Caco-2 (cell line): ENCODE data around the gene PPP1R8. TPM values are rescaled to one million over a fixed set of nuclear protein-coding genes. Genes with fewer than 3 reads are reported as not detected.

Experiments
- BruUV-seq: library from RNA; stranded (reverse); fragments of 400-500 nt; replicated peaks from 2 replicates; lab custom pipeline; 2021; lab: Mats Ljungman, UMichigan
- CTCF ChIA-PET: fragments of 300-600 bp; sonication (Branson Sonifier 250); formaldehyde crosslinking; loops from one replicate; lab custom pipeline; 2022; ENCODE audit warnings: antibody characterized with exemption; lab: Charles Lee
- POLR2A ChIA-PET: fragments of 300-600 bp; sonication (Branson Sonifier 250); formaldehyde crosslinking; loops from one replicate; lab custom pipeline; 2022; ENCODE audit warnings: antibody characterized with exemption; lab: Charles Lee
- DNase-seq, 2 experiments: peaks; one replicate each; pipeline versions ENCODE4 v3.0.0 to v3.0.0-alpha.2; 2020 to 2022
- H3K27me3 ChIP-seq: replicated peaks from 2 replicates; pipeline ENCODE4 v1.6.0; 2011; ENCODE audit warnings: low read length; ENCODE audit not compliant: control insufficient read depth, insufficient read depth
- H3K36me3 ChIP-seq: 2 replicates; pipeline ENCODE4 v1.5.1; 2011; ENCODE audit warnings: low read length; ENCODE audit not compliant: control insufficient read depth, insufficient read depth
- H3K4me1 ChIP-seq: fragments of 250-450 bp; sonication (Bioruptor Pico); 2 replicates; pipeline ENCODE4 v1.5.1; 2020; ENCODE audit warnings: mild to moderate bottlenecking
- H3K4me3 ChIP-seq: 2 replicates; pipeline ENCODE4 v1.5.1; 2011; ENCODE audit warnings: low read depth, mild to moderate bottlenecking, control low read depth, low read length
- H3K9me3 ChIP-seq: fragments of 250-450 bp; sonication (Bioruptor Pico); 2 replicates; pipeline ENCODE4 v1.5.1; 2020; ENCODE audit warnings: mild to moderate bottlenecking, moderate library complexity
- H3K27ac Mint-ChIP-seq: one replicate; pipeline ENCODE4 v1.8.0; 2022; ENCODE audit warnings: mixed read lengths; ENCODE audit not compliant: unreplicated experiment
- H3K27me3 Mint-ChIP-seq: one replicate; pipeline ENCODE4 v1.8.0; 2022; ENCODE audit warnings: mixed read lengths; ENCODE audit not compliant: insufficient read depth, unreplicated experiment
- H3K36me3 Mint-ChIP-seq: one replicate; pipeline ENCODE4 v1.8.0; 2022; ENCODE audit warnings: mild to moderate bottlenecking, mixed read lengths; ENCODE audit not compliant: insufficient read depth, unreplicated experiment
- H3K4me1 Mint-ChIP-seq: one replicate; pipeline ENCODE4 v1.8.0; 2022; ENCODE audit warnings: low read depth, mixed read lengths; ENCODE audit not compliant: unreplicated experiment
- H3K4me3 Mint-ChIP-seq: one replicate; pipeline ENCODE4 v1.8.0; 2022; ENCODE audit warnings: mild to moderate bottlenecking, moderate library complexity, mixed read lengths; ENCODE audit not compliant: unreplicated experiment
- H3K9me3 Mint-ChIP-seq: one replicate; pipeline ENCODE4 v1.8.0; 2022; ENCODE audit warnings: mixed read lengths; ENCODE audit not compliant: unreplicated experiment
- intact Hi-C: fragments of 100-400 bp; cut with micrococcal nuclease; formaldehyde crosslinking; loops from one replicate; pipeline ENCODE4 v1.10.0; 2022; ENCODE audit not compliant: unreplicated experiment
- total RNA-seq: library from RNA; stranded (reverse); gene quantifications from 2 replicates; pipeline ENCODE4 v1.2.3, GENCODE V29; 2022
- TF ChIP-seq, protein P1 (sequence below), 2 experiments: fragments of 200-600 bp in 1 of 2; IDR thresholded peaks; 1 replicate in 1 of 2; 2 replicates in 1 of 2; pipeline versions ENCODE4 v1.5.1 to v1.8.0; 2011 to 2022; ENCODE audit warnings: antibody characterized with exemption in 1 of 2, control low read depth in 1 of 2, inconsistent platforms in 1 of 2, low read depth in 1 of 2, low read length in 1 of 2, mild to moderate bottlenecking in 1 of 2, moderate library complexity in 1 of 2; ENCODE audit not compliant: insufficient read depth in 1 of 2, severe bottlenecking in 1 of 2, unreplicated experiment in 1 of 2

Gene PPP1R8
- total RNA-seq, 1 experiment from 2014 or later: 37.2 TPM

DNA sequence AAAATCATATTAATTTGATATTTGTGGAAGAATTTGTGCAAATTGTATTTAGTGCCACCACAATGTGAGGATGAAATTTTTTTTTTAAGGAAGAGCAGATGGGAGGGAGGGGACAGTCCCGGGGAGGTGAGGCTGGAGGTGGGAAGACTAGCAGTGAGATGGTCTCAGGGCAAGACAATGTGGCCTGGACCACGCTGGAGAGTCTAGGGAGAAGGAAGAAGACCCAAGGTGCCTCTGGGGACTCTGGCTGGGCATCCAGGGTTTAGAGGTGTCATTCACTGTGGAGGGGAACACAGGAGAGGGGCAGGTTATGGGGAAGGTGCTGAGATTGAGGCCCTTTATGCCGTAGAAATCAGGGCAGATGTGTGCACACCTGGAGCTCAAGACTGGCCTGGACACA is 31.4 kb downstream of the PPP1R8 start:
- Histone ChIP-seq H3K36me3 (no peaks in the 10 kb centered on the region), H3K4me1 (no peaks in the 10 kb centered on the region), H3K27me3 (no peaks in the 10 kb centered on the region), H3K9me3 (no peaks in the 10 kb centered on the region), H3K4me3 (no peak overlapping the region)
- no TSS peak for BruUV-seq
- no peak for DNase-seq
- H3K36me3 Mint-ChIP-seq: no peaks in the 10 kb centered on the region
- no peaks in the 10 kb centered on the region for H3K27me3 Mint-ChIP-seq
- TF ChIP-seq, protein P1, sequence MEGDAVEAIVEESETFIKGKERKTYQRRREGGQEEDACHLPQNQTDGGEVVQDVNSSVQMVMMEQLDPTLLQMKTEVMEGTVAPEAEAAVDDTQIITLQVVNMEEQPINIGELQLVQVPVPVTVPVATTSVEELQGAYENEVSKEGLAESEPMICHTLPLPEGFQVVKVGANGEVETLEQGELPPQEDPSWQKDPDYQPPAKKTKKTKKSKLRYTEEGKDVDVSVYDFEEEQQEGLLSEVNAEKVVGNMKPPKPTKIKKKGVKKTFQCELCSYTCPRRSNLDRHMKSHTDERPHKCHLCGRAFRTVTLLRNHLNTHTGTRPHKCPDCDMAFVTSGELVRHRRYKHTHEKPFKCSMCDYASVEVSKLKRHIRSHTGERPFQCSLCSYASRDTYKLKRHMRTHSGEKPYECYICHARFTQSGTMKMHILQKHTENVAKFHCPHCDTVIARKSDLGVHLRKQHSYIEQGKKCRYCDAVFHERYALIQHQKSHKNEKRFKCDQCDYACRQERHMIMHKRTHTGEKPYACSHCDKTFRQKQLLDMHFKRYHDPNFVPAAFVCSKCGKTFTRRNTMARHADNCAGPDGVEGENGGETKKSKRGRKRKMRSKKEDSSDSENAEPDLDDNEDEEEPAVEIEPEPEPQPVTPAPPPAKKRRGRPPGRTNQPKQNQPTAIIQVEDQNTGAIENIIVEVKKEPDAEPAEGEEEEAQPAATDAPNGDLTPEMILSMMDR (IDR thresholded peaks at IDR 0.05; ENCODE audit: insufficient read depth in 1 of 2, low read depth in 1 of 2, low read length in 1 of 2, severe bottlenecking in 1 of 2, unreplicated experiment in 1 of 2): no peak
- ChIA-PET POLR2A (no interaction called here), CTCF (no interaction called here)
- H3K27ac Mint-ChIP-seq: no peak overlapping the region
- intact Hi-C loops: no loop called here
- no peaks in the 10 kb centered on the region for H3K9me3 Mint-ChIP-seq
- peaks cover 3% of the 10 kb centered on the region for H3K4me1 Mint-ChIP-seq
- no peak overlapping the region for H3K4me3 Mint-ChIP-seq

DNA sequence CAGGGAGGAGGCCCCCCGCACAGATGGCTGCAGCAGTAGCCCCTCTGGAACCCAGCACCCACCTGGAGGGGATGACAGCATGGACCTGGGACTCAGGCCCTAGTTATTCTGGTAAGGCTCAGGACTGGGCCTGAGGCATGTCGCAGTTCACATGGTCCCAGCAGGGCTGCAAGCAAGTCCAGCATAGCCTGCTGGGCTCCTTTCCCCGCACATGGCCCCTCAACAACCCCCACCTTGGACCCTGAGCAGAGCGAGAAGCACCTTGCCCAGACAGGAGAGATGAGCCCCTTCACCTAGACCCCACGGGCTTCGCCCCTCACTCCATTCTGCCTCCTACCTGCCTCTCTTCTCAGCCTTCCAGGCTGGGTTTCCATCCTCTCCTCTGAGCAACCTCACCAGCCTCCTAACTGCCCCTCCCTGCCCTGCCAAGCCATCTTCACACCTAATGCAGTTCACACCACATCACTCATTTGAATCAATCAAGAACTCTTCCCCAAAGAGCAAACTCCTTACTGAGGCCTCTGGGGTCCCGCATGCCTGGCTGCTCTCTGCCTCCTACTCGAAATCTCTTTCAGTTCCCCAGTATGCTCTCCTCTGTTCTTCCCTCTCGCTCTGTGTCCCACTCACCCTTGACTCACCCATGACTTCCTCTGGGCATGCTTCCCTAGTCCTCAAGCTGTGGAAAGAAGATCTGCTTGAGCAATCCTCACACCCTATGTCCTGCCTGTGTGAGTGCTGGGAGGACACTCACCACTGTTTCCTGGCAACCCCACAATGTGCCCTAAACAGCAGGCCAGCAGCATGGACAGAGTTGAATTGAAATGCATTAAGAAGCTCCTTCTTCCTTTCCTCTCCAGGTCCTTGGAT is 32.3 kb downstream of the PPP1R8 start:
- DNase-seq: no peak
- Mint-ChIP-seq H3K36me3 (no peaks in the 10 kb centered on the region), H3K4me3 (no peak overlapping the region), H3K9me3 (no peaks in the 10 kb centered on the region), H3K4me1 (peaks cover 6% of the 10 kb centered on the region), H3K27me3 (no peaks in the 10 kb centered on the region), H3K27ac (no peak overlapping the region)
- Histone ChIP-seq H3K9me3 (no peaks in the 10 kb centered on the region), H3K27me3 (no peaks in the 10 kb centered on the region), H3K4me1 (no peaks in the 10 kb centered on the region), H3K36me3 (no peaks in the 10 kb centered on the region), H3K4me3 (no peak overlapping the region)
- no TSS peak for BruUV-seq
- TF ChIP-seq, protein P1 (IDR thresholded peaks at IDR 0.05; ENCODE audit: insufficient read depth in 1 of 2, low read depth in 1 of 2, low read length in 1 of 2, severe bottlenecking in 1 of 2, unreplicated experiment in 1 of 2): no peak
- ChIA-PET POLR2A (no interaction called here), CTCF (no interaction called here)
- intact Hi-C loops: no loop called here

GRCh38 chr1:27863538-27863915 is 32.9 kb downstream of the PPP1R8 start:
- DNase-seq: no peak
- Histone ChIP-seq H3K4me1 (no peaks in the 10 kb centered on the region), H3K36me3 (no peaks in the 10 kb centered on the region), H3K27me3 (no peaks in the 10 kb centered on the region), H3K9me3 (no peaks in the 10 kb centered on the region), H3K4me3 (no peak overlapping the region)
- TF ChIP-seq, protein P1 (IDR thresholded peaks at IDR 0.05; ENCODE audit: insufficient read depth in 1 of 2, low read depth in 1 of 2, low read length in 1 of 2, severe bottlenecking in 1 of 2, unreplicated experiment in 1 of 2): no peak
- no peaks in the 10 kb centered on the region for H3K36me3 Mint-ChIP-seq
- ChIA-PET POLR2A (no interaction called here), CTCF (no interaction called here)
- H3K4me1 Mint-ChIP-seq: peaks cover 6% of the 10 kb centered on the region
- no TSS peak for BruUV-seq
- H3K27me3 Mint-ChIP-seq: no peaks in the 10 kb centered on the region
- no peaks in the 10 kb centered on the region for H3K9me3 Mint-ChIP-seq
- no peak overlapping the region for H3K4me3 Mint-ChIP-seq
- intact Hi-C loops: no loop called here
- H3K27ac Mint-ChIP-seq: no peak overlapping the region
